Measurements from ENCODE around the gene CGB3.

- TF ChIP-seq RFX5 (IDR thresholded peaks at IDR 0.05; ENCODE audit: low read depth, low read length) = no peak
- no peak for TF ChIP-seq SKIL (IDR thresholded peaks at IDR 0.05; ENCODE audit: low read depth, poor library complexity, severe bottlenecking)
- no peak for TF ChIP-seq ASH2L (IDR thresholded peaks at IDR 0.05; ENCODE audit: borderline replicate concordance, low read depth)
- TF ChIP-seq MAX (IDR thresholded peaks at IDR 0.05; ENCODE audit: low read depth, low read length) = no peak
- TF ChIP-seq HDAC6 (IDR thresholded peaks at IDR 0.05; ENCODE audit: unreplicated experiment) = no peak
- TF ChIP-seq CEBPB (IDR thresholded peaks at IDR 0.05; ENCODE audit: borderline replicate concordance in 1 of 2, low read depth in 2 of 2, low read length in 2 of 2) = no peak
- TF ChIP-seq EP300 (IDR thresholded peaks at IDR 0.05; ENCODE audit: borderline replicate concordance in 1 of 2, control insufficient read depth in 1 of 2, low read depth in 2 of 2, low read length in 2 of 2) = no peak
- no peak for TF ChIP-seq BHLHE40 (IDR thresholded peaks at IDR 0.05; ENCODE audit: borderline replicate concordance in 1 of 2, low read depth in 2 of 2, low read length in 1 of 2)
- no peak for TF ChIP-seq DPF2 (IDR thresholded peaks at IDR 0.05)
- TF ChIP-seq CTCF (IDR thresholded peaks at IDR 0.05 in 2 of 3, conservative IDR thresholded peaks at IDR 0.05 in 1 of 3; ENCODE audit: control insufficient read depth in 2 of 3, extremely low read depth in 1 of 3, insufficient read depth in 1 of 3, low read depth in 3 of 3, low read length in 3 of 3) = no peak
- TF ChIP-seq TCF3 (IDR thresholded peaks at IDR 0.05; ENCODE audit: borderline replicate concordance, insufficient read depth, low read depth, low read length) = no peak
- no peak for TF ChIP-seq TARDBP (IDR thresholded peaks at IDR 0.05; ENCODE audit: borderline replicate concordance)
These were observed 14.3 kb downstream of the CGB3 start for GRCh38 chr19:49009828-49010227.

Measured in GM12878 (cell line).